SK-N-SH (cell line): ENCODE data around the gene TM6SF1. TPM values are rescaled to one million over a fixed set of nuclear protein-coding genes. Genes with fewer than 3 reads are reported as not detected.

Source experiments
- CTCF ChIA-PET: fragments of 300-600, 350-600 bp; formaldehyde crosslinking; extraction: SDS; loops from one replicate; lab custom pipeline; 2021; lab: Yijun Ruan, JAX
- POLR2A ChIA-PET: fragments of 350-600 bp; sonication (Branson Sonifier 250); formaldehyde crosslinking; extraction: SDS; loops from one replicate; lab custom pipeline; 2020; ENCODE audit warnings: antibody characterized with exemption, inconsistent platforms; lab: Yijun Ruan, JAX
- DNase-seq: peaks from one replicate; pipeline ENCODE4 v3.0.0; 2012
- H2AFZ ChIP-seq: fragments of 200-600 bp; sonication (generic); 2 replicates; pipeline ENCODE4 v1.8.1; 2016; ENCODE audit warnings: antibody characterized with exemption, mild to moderate bottlenecking, low read depth
- H3F3A ChIP-seq: fragments of 200-600 bp; sonication (generic); replicated peaks from 2 replicates; pipeline ENCODE3; 2016; ENCODE audit warnings: antibody characterized with exemption, mild to moderate bottlenecking; ENCODE audit not compliant: insufficient read depth
- H3K27ac ChIP-seq, 2 experiments: fragments of 200-500 bp in 1 of 2; fragments of 200-600 bp in 1 of 2; sonication (Bioruptor generic) in 1 of 2; sonication (generic), shearing (Covaris generic) in 1 of 2; 2 replicates each; pipeline versions ENCODE4 v1.5.1 to v1.6.1; 2014 to 2016; ENCODE audit warnings: low read depth in 2 of 2, inconsistent platforms in 1 of 2, low read length in 1 of 2, mild to moderate bottlenecking in 1 of 2, mixed read lengths in 1 of 2
- H3K27me3 ChIP-seq: fragments of 200-600 bp; sonication (generic), shearing (Covaris generic); 2 replicates; pipeline ENCODE4 v1.6.1; 2016; ENCODE audit warnings: mixed run types; ENCODE audit not compliant: insufficient read depth
- H3K36me3 ChIP-seq, 2 experiments: fragments of 200-500 bp in 1 of 2; fragments of 200-600 bp in 1 of 2; sonication (Bioruptor generic) in 1 of 2; sonication (generic) in 1 of 2; replicated peaks in 1 of 2; 2 replicates each; pipeline versions ENCODE3 to v1.5.1; 2014 to 2016; ENCODE audit warnings: low read length in 1 of 2, mild to moderate bottlenecking in 1 of 2; ENCODE audit not compliant: insufficient read depth in 2 of 2, control insufficient read depth in 1 of 2
- H3K4me1 ChIP-seq, 2 experiments: fragments of 200-500 bp in 1 of 2; fragments of 200-600 bp in 1 of 2; sonication (Bioruptor generic) in 1 of 2; sonication (generic), shearing (Covaris generic) in 1 of 2; 2 replicates each; pipeline versions ENCODE4 v1.5.1 to v1.6.1; 2014 to 2016; ENCODE audit warnings: low read depth in 1 of 2, low read length in 1 of 2, mixed run types in 1 of 2; ENCODE audit not compliant: insufficient read depth in 2 of 2, control insufficient read depth in 1 of 2
- H3K4me2 ChIP-seq: fragments of 200-600 bp; sonication (generic), shearing (Covaris generic); 2 replicates; pipeline ENCODE4 v1.6.1; 2017; ENCODE audit warnings: mixed run types
- H3K4me3 ChIP-seq, 2 experiments: fragments of 200-500 bp in 1 of 2; fragments of 200-600 bp in 1 of 2; sonication (Bioruptor generic) in 1 of 2; sonication (generic), shearing (Covaris generic) in 1 of 2; 2 replicates each; pipeline versions ENCODE4 v1.5.1 to v1.8.1; 2014 to 2016; ENCODE audit warnings: low read depth in 2 of 2, inconsistent platforms in 1 of 2, low read length in 1 of 2, mild to moderate bottlenecking in 1 of 2, mixed read lengths in 1 of 2, moderate library complexity in 1 of 2
- H3K79me2 ChIP-seq: fragments of 200-600 bp; sonication (generic); 2 replicates; pipeline ENCODE4 v1.8.1; 2017; ENCODE audit warnings: mild to moderate bottlenecking; ENCODE audit not compliant: insufficient read depth
- H3K9ac ChIP-seq: fragments of 200-600 bp; sonication (generic); 2 replicates; pipeline ENCODE4 v1.6.1; 2017; ENCODE audit warnings: mixed run types
- H3K9me2 ChIP-seq: fragments of 200-600 bp; sonication (generic); 2 replicates; pipeline ENCODE4 v1.6.1; 2017; ENCODE audit warnings: mixed run types
- H3K9me3 ChIP-seq: fragments of 200-600 bp; sonication (generic); 2 replicates; pipeline ENCODE4 v1.6.1; 2017; ENCODE audit warnings: mixed run types, mild to moderate bottlenecking, moderate library complexity
- H4K20me1 ChIP-seq: fragments of 200-600 bp; sonication (generic); 2 replicates; pipeline ENCODE4 v1.6.1; 2017; ENCODE audit warnings: mild to moderate bottlenecking, mixed run types; ENCODE audit not compliant: insufficient read depth
- ELF1 ChIP-seq: IDR thresholded peaks from 2 replicates; pipeline ENCODE4 v1.4.0; 2012
- EP300 ChIP-seq, 2 experiments: IDR thresholded peaks; 2 replicates each; pipeline versions ENCODE4 v1.4.0 to v1.6.1; 2012; ENCODE audit warnings: borderline replicate concordance in 1 of 2, low read depth in 1 of 2, low read length in 1 of 2
- EZH2phosphoT487 ChIP-seq: fragments of 200-600 bp; sonication (generic); IDR thresholded peaks from 2 replicates; pipeline ENCODE4 v1.6.1; 2017; ENCODE audit warnings: low read depth, mixed run types, mild to moderate bottlenecking, antibody characterized with exemption, moderate library complexity, borderline replicate concordance
- FOSL2 ChIP-seq: IDR thresholded peaks from 2 replicates; pipeline ENCODE4 v1.4.0; 2012; ENCODE audit warnings: low read depth, mild to moderate bottlenecking, moderate library complexity, borderline replicate concordance
- FOXJ3 ChIP-seq: sonication (generic); formaldehyde crosslinking; IDR thresholded peaks from 2 replicates; pipeline ENCODE4 v1.5.1; 2020; ENCODE audit warnings: mild to moderate bottlenecking, missing genetic modification reagents
- FOXM1 ChIP-seq: IDR thresholded peaks from 2 replicates; pipeline ENCODE4 v1.4.0; 2012; ENCODE audit warnings: low read depth, mild to moderate bottlenecking
- GABPA ChIP-seq: IDR thresholded peaks from 2 replicates; pipeline ENCODE4 v1.4.0; 2012; ENCODE audit warnings: low read depth, mild to moderate bottlenecking
- GATA2 ChIP-seq: sonication (generic); formaldehyde crosslinking; IDR thresholded peaks from 2 replicates; pipeline ENCODE4 v1.5.0; 2020; ENCODE audit warnings: mild to moderate bottlenecking, missing genetic modification reagents
- JUND ChIP-seq: IDR thresholded peaks from 2 replicates; pipeline ENCODE4 v1.4.0; 2012
- MEF2A ChIP-seq: IDR thresholded peaks from 2 replicates; pipeline ENCODE4 v1.4.0; 2012; ENCODE audit warnings: low read depth, borderline replicate concordance
- NFIC ChIP-seq: IDR thresholded peaks from 2 replicates; pipeline ENCODE4 v1.4.0; 2012; ENCODE audit warnings: borderline replicate concordance
- NRF1 ChIP-seq: IDR thresholded peaks from 2 replicates; pipeline ENCODE4 v1.6.1; 2012; ENCODE audit warnings: low read depth, mild to moderate bottlenecking, low read length
- RAD21 ChIP-seq: IDR thresholded peaks from 2 replicates; pipeline ENCODE4 v1.6.1; 2012; ENCODE audit warnings: mild to moderate bottlenecking, low read length
- RCOR1 ChIP-seq: fragments of 150-350 bp; IDR thresholded peaks from 2 replicates; pipeline ENCODE4 v1.6.1; 2017; ENCODE audit warnings: antibody characterized with exemption, low read length
- RFX5 ChIP-seq: IDR thresholded peaks from 2 replicates; pipeline ENCODE4 v1.6.1; 2012; ENCODE audit warnings: mild to moderate bottlenecking, improper control_type of control experiment, low read length
- RXRA ChIP-seq: IDR thresholded peaks from 2 replicates; pipeline ENCODE4 v1.4.0; 2012; ENCODE audit warnings: low read depth, mild to moderate bottlenecking, borderline replicate concordance
- SIN3A ChIP-seq: IDR thresholded peaks from 2 replicates; pipeline ENCODE4 v1.6.1; 2012; ENCODE audit warnings: low read depth, mild to moderate bottlenecking, low read length, moderate library complexity, borderline replicate concordance
- TAF1 ChIP-seq: IDR thresholded peaks from 2 replicates; pipeline ENCODE4 v1.6.1; 2012; ENCODE audit warnings: low read depth, mild to moderate bottlenecking, low read length, moderate library complexity, borderline replicate concordance
- TEAD4 ChIP-seq: IDR thresholded peaks from 2 replicates; pipeline ENCODE4 v1.4.0; 2012; ENCODE audit warnings: mild to moderate bottlenecking, borderline replicate concordance; ENCODE audit not compliant: insufficient read depth
- WGBS: methylation state at CpG from one replicate; pipeline ENCODE4 v1.1.6; 2017; ENCODE audit warnings: low lambda C conversion rate; 5-methylcytosine and 5-hydroxymethylcytosine counted together
- polyA plus RNA-seq, 3 experiments: library from polyadenylated mRNA; depleted of rRNA; stranded (reverse); fragments of >200 nt; gene quantifications; 2 replicates each; pipeline ENCODE4 v1.2.3, GENCODE V29; 2012
- TF ChIP-seq, protein P1 (sequence below): IDR thresholded peaks from 2 replicates; pipeline ENCODE4 v1.4.0; 2012; ENCODE audit warnings: low read depth, borderline replicate concordance
- TF ChIP-seq, protein P2 (sequence below): fragments of 150-350 bp; IDR thresholded peaks from 2 replicates; pipeline ENCODE4 v1.6.1; 2017; ENCODE audit warnings: antibody characterized with exemption, low read length, low read depth, borderline replicate concordance
- TF ChIP-seq, protein P3 (sequence below): IDR thresholded peaks from 2 replicates; pipeline ENCODE4 v1.4.0; 2012; ENCODE audit warnings: low read depth
- TF ChIP-seq, protein P4 (sequence below): IDR thresholded peaks from 2 replicates; pipeline ENCODE4; 2012
- TF ChIP-seq, protein P5 (sequence below): fragments of 200-600 bp; sonication (generic); IDR thresholded peaks from 2 replicates; pipeline ENCODE4 v1.6.1; 2017; ENCODE audit warnings: antibody characterized with exemption, mild to moderate bottlenecking, moderate library complexity

Gene TM6SF1
- polyA plus RNA-seq, 1 of the 3 experiments (the other 2 are of a cell fraction): 0.12 TPM

DNA sequence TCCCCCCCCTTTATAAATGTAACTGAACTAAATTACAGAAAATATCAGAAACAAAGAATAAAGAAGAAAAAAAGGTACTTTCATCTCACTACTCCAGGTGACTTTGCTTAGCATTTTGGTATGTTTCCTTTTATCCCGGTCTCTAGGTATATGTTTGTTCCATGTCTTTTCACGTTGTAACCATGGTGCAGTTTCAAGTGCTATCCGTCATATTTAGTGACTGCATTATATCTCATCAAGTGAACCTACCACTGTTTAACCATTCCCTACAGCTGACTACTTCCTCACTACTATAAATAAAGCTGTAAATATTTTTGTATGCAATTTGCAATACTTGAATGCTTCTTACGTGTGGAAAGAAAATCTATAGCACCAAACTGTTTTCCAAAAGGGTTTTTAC lies 42.6 kb upstream of the TM6SF1 start:
- no peak for DNase-seq

DNA sequence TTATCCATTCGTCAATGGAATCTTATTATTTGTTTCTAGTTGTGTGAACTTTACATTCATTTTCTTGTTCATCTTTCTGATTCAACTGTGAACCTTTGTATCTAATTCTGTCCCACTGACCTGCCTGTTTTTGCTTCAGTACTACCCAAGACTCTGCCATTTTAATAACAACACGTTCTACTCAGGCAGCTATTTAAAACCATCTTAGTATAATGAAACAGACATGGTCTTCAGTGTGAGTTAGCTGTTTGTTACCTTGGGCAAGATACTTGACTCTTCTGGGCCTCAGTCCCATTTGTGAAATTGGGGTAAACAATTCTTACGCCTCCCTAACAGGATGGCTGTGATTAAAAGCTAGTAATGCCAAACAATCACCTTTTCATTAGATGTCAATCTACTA lies 42.0 kb upstream of the TM6SF1 start:
- Histone ChIP-seq H3K79me2 (peaks cover 64% of the 10 kb centered on the region), H3F3A (peaks cover 17% of the 10 kb centered on the region), H3K4me3 (peak overlapping the region; percentile 86 to 94), H3K9ac (peak overlapping the region; percentile 95), H3K9me3 (no peaks in the 10 kb centered on the region), H3K27ac (peak overlapping the region in 1 of 2 experiments; percentile 91; a peak in 1 of 4 replicates), H3K27me3 (no peaks in the 10 kb centered on the region), H3K36me3 (peaks cover 6 to 7% of the 10 kb centered on the region in 2 experiments), H3K9me2 (no peaks in the 10 kb centered on the region), H2AFZ (no peak overlapping the region), H4K20me1 (peaks cover 53% of the 10 kb centered on the region), H3K4me1 (peaks cover 24 to 31% of the 10 kb centered on the region in 2 experiments; a peak in 3 of 4 replicates), H3K4me2 (peak overlapping the region; percentile 86)
- POLR2A ChIA-PET: no interaction called here
- no peak for DNase-seq
- 38% methylated on average over 3 of the region's 3 CpGs for WGBS
- CTCF ChIA-PET: no interaction called here
- TF ChIP-seq, protein P1, sequence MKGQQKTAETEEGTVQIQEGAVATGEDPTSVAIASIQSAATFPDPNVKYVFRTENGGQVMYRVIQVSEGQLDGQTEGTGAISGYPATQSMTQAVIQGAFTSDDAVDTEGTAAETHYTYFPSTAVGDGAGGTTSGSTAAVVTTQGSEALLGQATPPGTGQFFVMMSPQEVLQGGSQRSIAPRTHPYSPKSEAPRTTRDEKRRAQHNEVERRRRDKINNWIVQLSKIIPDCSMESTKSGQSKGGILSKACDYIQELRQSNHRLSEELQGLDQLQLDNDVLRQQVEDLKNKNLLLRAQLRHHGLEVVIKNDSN: no peak
- no peak for TF ChIP-seq JUND
- TF ChIP-seq MEF2A: no peak
- TF ChIP-seq, protein P2, sequence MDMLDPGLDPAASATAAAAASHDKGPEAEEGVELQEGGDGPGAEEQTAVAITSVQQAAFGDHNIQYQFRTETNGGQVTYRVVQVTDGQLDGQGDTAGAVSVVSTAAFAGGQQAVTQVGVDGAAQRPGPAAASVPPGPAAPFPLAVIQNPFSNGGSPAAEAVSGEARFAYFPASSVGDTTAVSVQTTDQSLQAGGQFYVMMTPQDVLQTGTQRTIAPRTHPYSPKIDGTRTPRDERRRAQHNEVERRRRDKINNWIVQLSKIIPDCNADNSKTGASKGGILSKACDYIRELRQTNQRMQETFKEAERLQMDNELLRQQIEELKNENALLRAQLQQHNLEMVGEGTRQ: no peak
- TF ChIP-seq, protein P3, sequence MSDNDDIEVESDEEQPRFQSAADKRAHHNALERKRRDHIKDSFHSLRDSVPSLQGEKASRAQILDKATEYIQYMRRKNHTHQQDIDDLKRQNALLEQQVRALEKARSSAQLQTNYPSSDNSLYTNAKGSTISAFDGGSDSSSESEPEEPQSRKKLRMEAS: no peak
- no peak for TF ChIP-seq GATA2 (CRISPR knock-in tag)
- TF ChIP-seq RAD21: no peak
- TF ChIP-seq GABPA: no peak
- no peak for TF ChIP-seq ELF1
- TF ChIP-seq NRF1: no peak
- TF ChIP-seq FOXJ3 (CRISPR knock-in tag): no peak
- no peak for TF ChIP-seq NFIC
- no peak for TF ChIP-seq SIN3A
- no peak for TF ChIP-seq RXRA
- no peak for TF ChIP-seq FOXM1
- TF ChIP-seq RCOR1: no peak

More for the DNA sequence above, 42.6 kb upstream of the TM6SF1 start:
- Histone ChIP-seq H3K36me3 (peaks cover 6 to 7% of the 10 kb centered on the region in 2 experiments), H3K79me2 (peaks cover 70% of the 10 kb centered on the region), H3K9ac (peak overlapping the region; percentile 95; the same call in 1 of the 2 replicates), H3K27me3 (no peaks in the 10 kb centered on the region), H3F3A (peaks cover 11% of the 10 kb centered on the region), H3K4me2 (peak overlapping the region; percentile 86), H3K4me1 (peaks cover 24 to 31% of the 10 kb centered on the region in 2 experiments; a peak in 3 of 4 replicates), H3K9me2 (no peaks in the 10 kb centered on the region), H3K9me3 (no peaks in the 10 kb centered on the region), H4K20me1 (peaks cover 54% of the 10 kb centered on the region), H3K4me3 (peak overlapping the region; percentile 86 to 94), H3K27ac (no peak overlapping the region), H2AFZ (no peak overlapping the region)
- TF ChIP-seq, protein P4, sequence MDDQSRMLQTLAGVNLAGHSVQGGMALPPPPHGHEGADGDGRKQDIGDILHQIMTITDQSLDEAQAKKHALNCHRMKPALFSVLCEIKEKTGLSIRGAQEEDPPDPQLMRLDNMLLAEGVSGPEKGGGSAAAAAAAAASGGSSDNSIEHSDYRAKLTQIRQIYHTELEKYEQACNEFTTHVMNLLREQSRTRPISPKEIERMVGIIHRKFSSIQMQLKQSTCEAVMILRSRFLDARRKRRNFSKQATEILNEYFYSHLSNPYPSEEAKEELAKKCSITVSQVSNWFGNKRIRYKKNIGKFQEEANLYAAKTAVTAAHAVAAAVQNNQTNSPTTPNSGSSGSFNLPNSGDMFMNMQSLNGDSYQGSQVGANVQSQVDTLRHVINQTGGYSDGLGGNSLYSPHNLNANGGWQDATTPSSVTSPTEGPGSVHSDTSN: no peak
- no peak for TF ChIP-seq TAF1
- TF ChIP-seq RFX5: no peak
- TF ChIP-seq TEAD4: no peak
- no peak for TF ChIP-seq EP300 (IDR thresholded peaks at IDR 0.05; ENCODE audit: borderline replicate concordance in 1 of 2, low read depth in 1 of 2, low read length in 1 of 2)
- TF ChIP-seq GATA2 (CRISPR knock-in tag): no peak
- no peak for TF ChIP-seq GABPA
- TF ChIP-seq NFIC: no peak
- no peak for TF ChIP-seq FOXJ3 (CRISPR knock-in tag)
- TF ChIP-seq, protein P5, sequence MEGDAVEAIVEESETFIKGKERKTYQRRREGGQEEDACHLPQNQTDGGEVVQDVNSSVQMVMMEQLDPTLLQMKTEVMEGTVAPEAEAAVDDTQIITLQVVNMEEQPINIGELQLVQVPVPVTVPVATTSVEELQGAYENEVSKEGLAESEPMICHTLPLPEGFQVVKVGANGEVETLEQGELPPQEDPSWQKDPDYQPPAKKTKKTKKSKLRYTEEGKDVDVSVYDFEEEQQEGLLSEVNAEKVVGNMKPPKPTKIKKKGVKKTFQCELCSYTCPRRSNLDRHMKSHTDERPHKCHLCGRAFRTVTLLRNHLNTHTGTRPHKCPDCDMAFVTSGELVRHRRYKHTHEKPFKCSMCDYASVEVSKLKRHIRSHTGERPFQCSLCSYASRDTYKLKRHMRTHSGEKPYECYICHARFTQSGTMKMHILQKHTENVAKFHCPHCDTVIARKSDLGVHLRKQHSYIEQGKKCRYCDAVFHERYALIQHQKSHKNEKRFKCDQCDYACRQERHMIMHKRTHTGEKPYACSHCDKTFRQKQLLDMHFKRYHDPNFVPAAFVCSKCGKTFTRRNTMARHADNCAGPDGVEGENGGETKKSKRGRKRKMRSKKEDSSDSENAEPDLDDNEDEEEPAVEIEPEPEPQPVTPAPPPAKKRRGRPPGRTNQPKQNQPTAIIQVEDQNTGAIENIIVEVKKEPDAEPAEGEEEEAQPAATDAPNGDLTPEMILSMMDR: no peak
- no peak for TF ChIP-seq FOSL2
- no peak for TF ChIP-seq EZH2phosphoT487
- ChIA-PET CTCF (no interaction called here), POLR2A (no interaction called here)
- WGBS: 51% methylated on average over 4 of the region's 4 CpGs
